Lower leg skin (tissue), 3 donors: ENCODE data around the gene KRTAP10-7.
"Not testable (repeated sequence)": the region's sequence is repeated elsewhere in the genome, so short reads cannot be mapped to it uniquely, and the experiment has no call there.

Experiments
- CTCF ChIP-seq, 3 donors: fragments of 450-650 bp; IDR thresholded peaks; one replicate each; pipeline ENCODE4 v1.5.1; 2016; ENCODE audit warnings: antibody characterized with exemption in 3 of 3, mild to moderate bottlenecking in 3 of 3, moderate library complexity in 2 of 3
- POLR2A ChIP-seq, 2 donors: fragments of 450-650 bp; IDR thresholded peaks; one replicate each; pipeline ENCODE4 v1.6.1; 2016 to 2017; ENCODE audit warnings: antibody characterized with exemption in 2 of 2, mild to moderate bottlenecking in 1 of 2, moderate library complexity in 1 of 2

- TF ChIP-seq CTCF, POLR2A (IDR thresholded peaks at IDR 0.05): not testable (repeated sequence)
Observed at GRCh38 chr21:44637851-44638348, 37.5 kb downstream of the KRTAP10-7 start.
